ENCODE measurements around the gene RAB8B.

- TF ChIP-seq CTCF (IDR thresholded peaks at IDR 0.05; ENCODE audit: poor library complexity): no peak
- no peak for TF ChIP-seq EZH2phosphoT487 (IDR thresholded peaks at IDR 0.05; ENCODE audit: low read depth, severe bottlenecking, unreplicated experiment)
Observed at GRCh38 chr15:63223463-63223862, 34.1 kb downstream of the RAB8B start.
